Urothelium cell line (cell line): ENCODE results near the gene ELP4.
"Not testable (repeated sequence)": the region's sequence is repeated elsewhere in the genome, so short reads cannot be mapped to it uniquely, and the experiment has no call there.

Source experiments
- DNase-seq: peaks from one replicate; pipeline ENCODE4 v3.0.0; 2011; ENCODE audit warnings: low spot score, mixed read lengths
- FAIRE-seq: peaks from 2 replicates; lab custom pipeline; 2011; peaks lifted over from hg19 to GRCh38; lab: Jason Lieb, UNC

ELP4 gene, protein sequence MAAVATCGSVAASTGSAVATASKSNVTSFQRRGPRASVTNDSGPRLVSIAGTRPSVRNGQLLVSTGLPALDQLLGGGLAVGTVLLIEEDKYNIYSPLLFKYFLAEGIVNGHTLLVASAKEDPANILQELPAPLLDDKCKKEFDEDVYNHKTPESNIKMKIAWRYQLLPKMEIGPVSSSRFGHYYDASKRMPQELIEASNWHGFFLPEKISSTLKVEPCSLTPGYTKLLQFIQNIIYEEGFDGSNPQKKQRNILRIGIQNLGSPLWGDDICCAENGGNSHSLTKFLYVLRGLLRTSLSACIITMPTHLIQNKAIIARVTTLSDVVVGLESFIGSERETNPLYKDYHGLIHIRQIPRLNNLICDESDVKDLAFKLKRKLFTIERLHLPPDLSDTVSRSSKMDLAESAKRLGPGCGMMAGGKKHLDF

DNA sequence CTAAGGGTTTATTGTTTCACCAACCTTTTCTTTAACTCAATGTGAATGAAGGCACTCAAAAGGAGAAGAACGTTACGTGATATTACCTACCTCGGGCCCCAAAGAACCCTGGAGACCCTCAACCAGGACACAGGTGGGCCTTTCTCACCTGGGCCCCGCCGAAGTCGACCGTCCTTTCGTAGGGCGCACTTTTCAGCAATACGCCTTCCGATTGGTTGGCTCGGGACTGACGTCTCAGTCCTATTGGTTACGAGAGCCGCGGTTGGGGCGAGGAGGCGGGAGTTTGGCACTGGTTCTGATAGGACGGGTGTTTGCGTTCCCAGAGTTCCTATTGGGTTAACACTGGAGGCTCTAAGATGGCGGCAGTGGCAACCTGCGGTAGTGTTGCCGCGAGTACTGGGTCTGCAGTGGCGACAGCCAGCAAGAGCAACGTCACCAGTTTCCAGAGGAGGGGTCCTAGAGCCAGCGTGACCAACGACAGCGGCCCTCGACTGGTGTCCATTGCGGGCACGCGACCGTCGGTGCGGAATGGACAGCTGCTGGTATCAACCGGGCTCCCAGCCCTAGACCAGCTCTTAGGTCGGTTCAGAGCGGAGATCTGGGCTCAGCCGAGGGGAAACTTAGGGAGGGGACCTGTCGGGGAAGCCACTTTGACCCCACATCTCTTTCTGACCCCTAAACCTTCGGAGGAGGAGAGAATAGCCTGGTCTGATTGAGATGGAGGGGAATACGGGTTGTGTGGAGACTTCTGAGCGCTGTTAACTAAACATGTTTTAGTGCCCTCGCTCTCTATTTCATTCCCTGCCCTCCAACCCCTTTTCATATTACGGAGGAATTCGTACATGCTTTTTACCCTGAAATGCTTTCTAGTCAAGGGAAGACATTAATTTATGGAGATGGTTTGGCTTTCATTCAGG lies at the start of gene ELP4, which contains the start of gene IMMP1L:
ELP4 (plus strand) TSS at position 339 of the 917 bp plus-strand sequence; CDS start at position 357, 18 bp downstream.
IMMP1L (minus strand) TSS at position 194 of the 917 bp plus-strand sequence. CDS start 46,346 bp downstream, outside the sequence.
- DNase-seq (peak; percentile 98), FAIRE-seq (no peak)

DNA sequence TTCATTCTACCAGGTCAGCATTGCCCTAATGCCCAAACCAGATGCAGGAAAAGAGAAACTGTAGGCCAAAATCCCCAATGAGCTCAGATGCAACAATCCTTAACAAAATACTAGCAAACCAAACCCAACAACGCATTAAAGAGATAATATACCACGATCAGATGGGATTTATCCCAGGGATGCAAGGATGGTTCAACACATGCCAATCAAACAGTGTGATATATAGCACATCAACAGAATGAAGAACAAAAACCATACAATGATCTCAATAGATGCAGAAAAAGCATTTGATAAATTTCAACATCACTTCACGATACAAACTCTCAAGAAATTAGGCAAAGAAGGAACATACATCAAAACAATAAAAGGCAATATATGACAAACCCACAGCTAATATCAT lies 45.1 kb upstream of the ELP4 start:
- no peak for FAIRE-seq

DNA sequence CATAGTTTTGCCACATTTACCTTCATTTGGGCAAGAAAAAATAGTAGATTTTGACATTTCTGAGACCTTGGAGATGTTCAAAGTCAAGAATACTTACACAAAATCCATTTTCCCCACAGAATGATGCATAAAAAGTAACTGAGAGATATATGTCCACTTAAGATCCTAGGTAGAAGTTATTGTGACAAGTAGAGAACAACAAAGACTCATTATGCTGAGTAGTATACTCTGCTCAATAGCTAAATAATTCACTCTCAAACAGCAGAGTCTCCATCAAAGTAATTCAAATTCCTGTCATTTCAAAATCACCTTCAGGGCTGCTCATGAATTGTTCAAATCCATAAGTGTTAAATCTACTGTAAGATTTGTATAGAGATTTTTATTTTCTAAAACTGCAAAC lies 35.5 kb upstream of the ELP4 start:
- FAIRE-seq: no peak
- DNase-seq: no peak

More for the DNA sequence above, 45.1 kb upstream of the ELP4 start:
- DNase-seq: no peak

DNA sequence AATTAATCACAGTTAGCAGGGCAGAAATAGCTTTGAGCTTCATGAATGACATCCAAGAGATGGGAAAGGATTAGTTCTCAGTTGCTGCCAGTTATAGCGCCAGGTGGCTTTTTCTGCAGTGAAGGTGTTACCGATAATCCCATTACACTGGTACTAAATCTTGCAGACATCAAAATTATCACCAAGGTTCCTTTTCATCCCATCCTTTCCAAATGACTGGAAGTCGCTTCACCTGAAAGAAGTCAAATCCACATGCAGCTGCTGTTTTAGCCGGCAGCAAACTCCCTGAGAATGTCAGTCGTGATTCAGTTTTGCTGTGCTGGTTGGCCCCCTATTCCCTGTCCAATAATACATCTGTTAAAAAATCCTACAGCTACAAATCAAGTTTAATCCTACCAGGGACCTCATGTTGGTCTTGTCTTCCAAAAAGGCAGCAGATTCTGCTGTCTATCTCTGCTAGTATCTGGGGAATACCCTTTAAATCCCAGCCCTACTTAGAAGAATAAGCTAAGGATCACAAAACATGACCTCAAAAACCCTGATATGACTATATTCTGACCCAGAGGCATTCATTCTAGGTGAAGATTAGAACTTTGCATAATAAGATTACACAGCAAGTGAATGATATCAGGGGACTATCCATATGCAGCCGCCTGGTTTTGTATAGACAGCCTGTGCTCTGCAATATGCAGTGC lies 31.9 kb upstream of the ELP4 start:
- no peak for FAIRE-seq
- DNase-seq: no peak

DNA sequence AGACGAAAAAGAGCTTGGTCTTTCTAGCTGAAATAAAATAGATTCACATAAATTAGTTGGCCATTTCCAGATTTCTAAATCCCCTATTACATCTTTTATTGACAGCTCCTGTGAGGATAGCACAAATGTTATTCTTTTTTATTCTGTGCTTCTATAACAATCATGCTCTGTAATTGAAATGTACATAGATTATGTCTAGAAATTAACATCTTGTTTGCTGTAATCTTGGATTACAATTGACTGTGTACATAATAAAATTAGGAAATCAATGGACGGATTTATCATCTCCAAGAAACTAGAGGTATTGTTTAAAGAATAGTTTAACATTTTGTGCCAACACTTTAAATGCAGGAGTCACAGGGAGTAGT lies 31.4 kb upstream of the ELP4 start:
- FAIRE-seq (no peak), DNase-seq (no peak)

DNA sequence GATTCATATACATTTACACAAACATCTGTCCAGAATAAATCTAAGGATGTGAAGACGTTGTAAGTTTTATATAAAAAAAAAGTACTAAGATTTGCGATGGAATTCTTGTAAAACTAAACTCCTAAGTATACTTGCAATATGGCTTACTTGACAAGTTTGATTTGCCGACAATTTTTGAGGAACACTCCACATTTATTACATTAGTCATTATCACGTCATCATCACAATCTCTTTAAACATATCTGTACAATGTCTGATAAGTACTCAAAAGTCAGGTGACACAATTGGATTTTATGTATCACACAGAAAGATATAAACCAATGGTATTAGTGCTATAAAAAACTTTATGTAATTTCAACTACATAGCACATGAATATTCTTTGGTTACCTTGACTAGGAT lies 30.5 kb upstream of the ELP4 start:
- FAIRE-seq: no peak

DNA sequence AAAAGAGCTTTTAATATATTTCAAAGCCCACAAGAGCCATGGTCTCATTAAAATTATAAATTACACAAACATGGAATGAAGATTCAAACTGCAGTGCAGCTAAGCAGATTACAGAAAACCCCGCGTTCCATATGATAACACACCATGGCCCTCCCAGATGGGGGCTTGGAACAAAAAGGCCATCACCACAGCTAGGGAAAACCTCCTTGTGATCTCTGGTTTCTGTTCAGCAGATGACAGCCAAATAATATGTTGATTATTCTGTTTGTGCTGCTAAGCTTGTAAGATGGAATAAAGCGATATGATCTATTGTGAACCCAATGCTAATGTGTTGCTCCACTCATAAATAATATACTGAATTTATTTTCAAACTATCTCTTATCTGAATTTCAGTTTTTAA lies 28.6 kb upstream of the ELP4 start:
- FAIRE-seq (no peak), DNase-seq (no peak)

More for the DNA sequence above, 30.5 kb upstream of the ELP4 start:
- DNase-seq: no peak

DNA sequence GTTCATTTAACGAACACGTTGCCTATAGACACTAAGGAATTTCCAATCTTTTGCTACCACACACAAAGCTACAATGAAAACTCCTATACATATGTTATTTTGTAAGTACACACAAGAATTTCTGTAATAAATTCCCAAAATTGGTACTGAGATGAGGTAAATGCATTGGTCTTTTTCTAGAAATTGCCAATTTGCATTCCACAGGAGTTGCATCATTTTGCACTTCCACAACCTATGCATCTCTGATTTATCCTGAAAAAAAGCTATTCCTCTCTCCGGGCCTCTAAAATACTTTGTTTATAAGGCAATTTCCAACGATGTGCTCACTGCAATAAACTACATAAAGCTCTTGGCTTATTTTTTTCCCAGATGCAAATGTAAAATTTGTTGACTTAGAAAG lies 25.1 kb upstream of the ELP4 start:
- FAIRE-seq: no peak
- no peak for DNase-seq

DNA sequence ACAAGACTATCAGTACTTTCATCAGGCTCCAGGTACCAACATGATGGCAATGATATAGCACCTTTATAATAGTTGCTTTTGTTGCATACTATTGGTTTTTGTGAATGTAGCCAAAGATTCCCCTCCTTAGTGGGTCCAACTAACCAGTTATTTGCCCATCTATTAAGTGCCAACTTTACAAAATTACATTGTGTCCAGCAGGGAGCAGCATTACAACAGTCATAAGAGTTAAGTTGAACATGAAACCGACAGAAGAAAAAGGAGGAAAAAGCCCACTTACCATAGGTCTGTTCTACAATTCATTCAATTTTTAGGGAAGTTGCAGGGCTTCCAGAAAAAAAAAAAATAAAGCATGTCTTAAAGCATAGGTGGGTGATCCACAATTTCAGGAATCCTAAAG lies 21.7 kb upstream of the ELP4 start:
- DNase-seq (peak; percentile 2), FAIRE-seq (no peak)

DNA sequence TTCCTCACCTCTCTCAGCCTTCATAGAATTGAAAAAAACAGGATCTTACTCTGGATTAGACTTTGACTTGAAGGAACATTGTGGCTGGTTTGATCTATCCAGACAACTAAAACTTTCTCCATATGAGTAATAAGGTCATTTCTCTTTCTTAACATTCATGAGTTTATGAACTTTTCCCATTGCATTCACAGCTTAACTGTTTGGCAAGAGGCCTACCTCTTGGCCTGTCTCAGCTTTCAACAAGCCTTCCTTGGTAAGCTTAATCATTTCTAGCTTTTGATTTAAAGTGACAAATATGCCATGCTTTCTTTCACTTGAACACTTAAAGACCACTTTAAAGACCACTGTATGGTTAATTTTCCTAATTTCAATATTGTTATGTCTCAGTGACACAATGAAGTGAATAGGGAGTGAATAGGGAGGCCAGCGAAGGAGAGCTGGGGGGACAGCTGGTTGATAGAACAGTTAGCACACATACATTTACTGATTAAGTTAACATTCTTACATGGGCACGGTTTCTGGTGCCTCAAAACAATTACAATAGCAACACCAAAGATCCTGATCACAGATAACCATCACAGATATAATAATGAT lies 17.1 kb upstream of the ELP4 start:
- FAIRE-seq (no peak), DNase-seq (no peak)

DNA sequence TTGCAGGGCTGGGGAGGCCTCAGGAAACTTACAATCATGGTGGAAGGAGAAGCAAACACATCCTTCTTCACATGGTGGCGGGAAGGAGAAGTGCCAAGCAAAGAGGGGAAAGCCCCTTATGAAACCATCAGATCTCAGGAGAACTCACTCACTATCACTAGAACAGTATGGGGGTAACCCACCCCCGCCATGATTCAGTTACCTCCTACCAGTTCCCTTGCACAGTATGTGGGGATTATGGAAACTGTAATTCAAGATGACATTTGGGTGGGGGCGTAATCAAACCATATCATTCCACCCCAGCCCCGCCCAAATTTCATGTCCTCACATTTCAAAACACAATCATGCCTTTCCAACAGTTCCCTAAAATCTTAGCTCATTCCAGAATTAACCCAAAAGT lies 16.3 kb upstream of the ELP4 start:
- FAIRE-seq (no peak), DNase-seq (no peak)

DNA sequence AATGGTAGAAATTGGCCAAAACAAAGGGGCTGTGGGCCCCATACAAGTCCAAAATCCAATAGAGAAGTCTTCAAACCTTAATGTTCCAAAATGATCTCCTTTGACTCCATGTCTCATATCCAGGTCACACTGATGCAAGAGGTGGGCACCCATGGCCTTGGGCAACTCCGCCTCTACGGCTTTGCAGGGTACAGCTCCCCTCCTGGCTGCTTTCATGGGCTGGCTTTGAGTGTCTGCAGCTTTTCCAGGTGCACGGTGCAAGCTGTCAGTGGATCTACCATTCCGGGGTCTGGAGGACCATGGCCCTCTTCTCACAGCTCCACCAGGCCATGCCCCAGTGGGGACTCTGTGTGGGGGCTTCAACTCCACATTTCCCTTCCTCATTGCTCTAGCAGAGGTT lies 15.8 kb upstream of the ELP4 start:
- not testable (repeated sequence) for FAIRE-seq

DNA sequence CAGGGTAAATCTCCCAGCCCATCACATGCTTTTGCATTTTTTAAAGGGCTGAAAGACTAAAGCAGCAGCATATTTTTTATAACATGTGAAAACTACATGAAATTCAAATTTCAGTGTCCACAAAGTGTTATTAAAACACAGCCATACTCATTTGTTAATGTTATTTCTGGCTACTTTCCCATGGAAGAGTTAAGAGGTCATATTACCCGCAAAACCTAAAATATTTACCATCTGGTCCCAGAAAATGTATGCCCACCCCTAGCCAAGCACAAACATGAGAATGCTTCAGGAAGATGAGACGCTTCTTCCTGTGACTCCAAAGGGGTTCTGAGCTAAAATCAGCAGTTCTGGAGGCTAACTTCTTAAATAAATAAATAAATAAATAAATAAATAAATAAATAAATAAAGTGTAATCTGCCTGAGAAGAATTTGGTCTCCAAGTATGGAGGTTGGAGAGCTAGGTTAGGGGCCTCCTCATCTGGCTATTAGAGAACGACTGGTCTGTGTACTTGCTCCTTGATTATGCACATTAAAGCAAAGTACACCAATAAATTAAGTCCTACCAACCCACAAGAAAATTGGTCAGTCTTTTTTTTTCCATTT lies 9.9 kb upstream of the ELP4 start:
- FAIRE-seq: no peak

More for the DNA sequence above, 15.8 kb upstream of the ELP4 start:
- not testable (repeated sequence) for DNase-seq

DNA sequence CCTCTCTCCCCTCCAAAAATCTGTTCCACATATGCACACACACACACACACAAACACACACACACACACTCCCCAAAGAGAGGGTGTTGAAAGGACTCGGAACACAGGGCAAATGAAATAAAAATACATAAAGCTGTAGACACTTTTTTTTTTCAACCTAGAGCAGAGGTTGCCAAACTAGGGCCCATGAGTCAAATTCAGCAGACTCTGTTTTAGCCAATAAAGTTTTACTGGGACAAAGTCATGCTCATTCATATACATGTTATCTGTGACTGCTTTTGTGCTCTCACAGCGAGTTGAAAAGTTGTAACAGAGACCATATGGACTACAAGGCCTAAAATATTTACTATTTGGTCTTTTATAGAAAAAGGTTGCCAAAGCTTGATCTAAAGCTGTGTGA lies 9.0 kb upstream of the ELP4 start:
- DNase-seq (no peak), FAIRE-seq (no peak)

More for the DNA sequence above, 9.9 kb upstream of the ELP4 start:
- no peak for DNase-seq

DNA sequence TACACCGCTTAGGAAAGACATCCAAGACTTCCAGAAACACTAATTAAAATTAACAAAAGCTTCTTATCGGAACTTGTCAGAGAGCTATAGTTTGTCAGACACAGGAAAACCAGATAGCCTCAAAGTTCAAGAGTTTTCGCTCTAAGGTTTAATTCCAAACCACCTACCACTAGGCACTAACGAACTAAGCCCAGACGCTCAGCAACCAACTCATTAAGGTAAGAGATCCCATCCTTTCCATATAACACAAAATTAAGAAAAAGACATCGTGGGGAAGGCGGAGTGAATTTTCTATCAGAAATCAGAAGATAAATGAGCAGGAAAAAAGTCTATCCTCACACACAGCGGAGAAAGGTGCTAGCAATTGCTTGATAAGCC lies 527 bp upstream of the ELP4 start:
- FAIRE-seq (no peak), DNase-seq (no peak)

DNA sequence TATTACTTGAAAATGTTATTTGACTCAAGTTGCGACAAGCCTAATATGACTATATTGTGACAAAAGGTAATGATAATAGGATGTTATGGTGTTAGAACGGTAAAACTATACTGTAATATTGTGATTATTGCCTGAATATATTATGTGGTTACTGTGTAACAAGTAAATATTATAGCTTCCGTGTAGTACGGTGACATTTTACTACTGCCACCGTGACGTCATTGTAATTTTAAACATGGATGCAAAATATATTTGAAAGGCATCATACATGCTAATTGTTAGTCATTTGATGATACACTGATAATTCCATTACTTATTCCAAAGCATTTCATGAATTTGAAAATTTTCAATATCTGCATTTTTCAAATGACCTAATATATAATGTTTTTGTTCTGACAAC lies 2.5 kb downstream of the ELP4 start:
- no peak for DNase-seq

DNA sequence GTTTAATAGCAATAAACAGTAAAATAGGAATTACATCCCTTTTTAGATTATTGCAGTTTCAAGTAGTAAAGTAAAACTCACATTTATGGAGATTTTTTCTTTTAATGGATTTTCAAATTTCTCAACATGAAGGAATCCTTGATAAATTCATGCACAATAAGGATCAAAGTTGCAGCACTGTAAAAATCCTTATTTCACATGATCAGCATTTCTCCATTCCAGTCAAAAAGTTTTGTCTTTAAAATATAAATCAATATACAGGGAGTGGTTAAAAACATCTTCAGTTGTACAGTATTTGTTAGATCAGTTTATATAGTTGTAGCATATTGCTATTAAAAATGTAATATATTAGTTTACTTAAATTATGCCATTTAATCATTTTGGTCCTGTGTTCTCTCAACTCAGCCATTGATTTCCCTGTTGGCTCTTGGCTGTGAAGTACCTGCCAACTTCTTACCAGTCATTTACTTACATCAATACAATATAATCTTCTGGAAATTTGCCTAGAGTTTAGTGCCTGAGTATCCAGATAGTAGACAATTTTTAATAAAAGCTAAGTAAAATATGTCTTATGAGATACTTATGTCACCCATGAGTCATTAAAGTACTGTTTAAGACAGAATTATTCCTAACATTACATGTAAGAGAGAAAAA lies 12.1 kb downstream of the ELP4 start:
- no peak for FAIRE-seq
- DNase-seq: no peak

More for the DNA sequence above, 2.5 kb downstream of the ELP4 start:
- no peak for FAIRE-seq

DNA sequence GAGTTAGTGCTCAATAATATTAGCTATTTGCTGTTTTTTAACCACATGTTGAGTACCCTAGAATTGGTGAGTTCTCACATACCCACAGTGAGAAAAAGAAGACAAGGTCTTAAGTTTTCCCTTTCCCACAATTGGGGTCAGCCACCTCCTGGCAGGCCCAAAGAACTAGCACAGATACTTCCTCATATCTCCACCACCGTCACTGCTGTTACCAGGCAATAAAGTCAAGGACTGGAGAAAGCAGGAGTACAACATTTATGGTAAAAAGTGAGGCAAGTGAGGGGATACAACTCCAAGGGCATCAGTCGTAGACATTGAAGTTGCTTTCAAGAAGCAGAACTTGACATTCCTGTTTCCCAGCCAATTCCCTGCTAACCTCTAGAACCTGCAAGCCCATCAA lies 19.6 kb downstream of the ELP4 start:
- FAIRE-seq (no peak), DNase-seq (no peak)

DNA sequence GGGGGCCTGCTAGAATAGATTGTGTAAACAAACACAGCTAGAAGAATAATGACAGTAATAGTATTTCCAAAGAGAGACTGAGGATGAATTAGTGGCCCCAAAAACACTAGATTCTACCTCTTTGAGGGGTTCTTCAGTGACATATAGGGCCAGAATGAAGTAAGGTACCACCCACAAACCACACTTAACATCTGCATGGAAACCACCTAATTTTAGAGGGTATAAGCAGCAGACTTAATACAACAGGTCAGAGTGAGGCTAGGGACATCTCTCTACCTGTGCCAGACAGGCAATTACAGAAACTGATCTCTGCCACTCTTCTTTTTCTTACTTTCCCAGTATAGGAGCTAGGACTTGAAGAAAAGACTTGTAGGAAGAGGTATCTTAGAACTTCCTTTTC lies 20.1 kb downstream of the ELP4 start:
- no peak for DNase-seq
- FAIRE-seq: no peak

DNA sequence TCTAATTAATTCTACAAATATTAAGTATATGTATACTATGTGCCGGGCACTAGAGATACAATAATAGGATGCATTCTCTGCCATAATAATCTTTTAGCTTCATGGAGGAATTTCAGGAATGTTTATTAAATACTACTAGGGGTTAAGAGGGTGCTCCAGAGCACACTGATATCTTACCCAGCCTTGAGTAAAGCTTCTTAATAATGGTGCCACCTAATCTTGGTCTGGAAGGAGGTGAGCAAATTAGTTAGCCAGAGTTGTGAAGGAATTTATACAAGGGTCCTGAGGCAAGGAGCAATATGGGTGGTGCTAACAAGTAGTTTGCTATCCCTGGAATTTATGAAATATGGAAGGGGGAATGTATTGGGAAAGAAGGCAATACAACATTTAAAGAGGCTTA lies 21.7 kb downstream of the ELP4 start:
- DNase-seq (no peak), FAIRE-seq (no peak)
